H9 (cell line): ENCODE results near the gene OR11H7. TPM values are rescaled to one million over a fixed set of nuclear protein-coding genes. Genes with fewer than 3 reads are reported as not detected.

Source experiments
- DNase-seq: peaks from one replicate; pipeline ENCODE4 v3.0.0-alpha.2; 2017
- H2AFZ ChIP-seq: one replicate; pipeline ENCODE4 v1.6.1; 2013; ENCODE audit warnings: mild to moderate bottlenecking, low read length, control low read depth, moderate library complexity
- H2AK5ac ChIP-seq: 2 replicates; pipeline ENCODE4 v1.6.1; 2013; ENCODE audit warnings: low read length, control low read depth, mixed read lengths; ENCODE audit not compliant: insufficient read length
- H2BK120ac ChIP-seq: one replicate; pipeline ENCODE4 v1.6.1; 2013; ENCODE audit warnings: low read depth, mild to moderate bottlenecking, low read length, control low read depth, inconsistent platforms; ENCODE audit not compliant: poor library complexity, severe bottlenecking
- H2BK12ac ChIP-seq: 2 replicates; pipeline ENCODE4 v1.6.1; 2013; ENCODE audit warnings: low read length, control low read depth, mixed read lengths, low read depth; ENCODE audit not compliant: insufficient read length
- H2BK15ac ChIP-seq: 2 replicates; pipeline ENCODE4 v1.6.1; 2013; ENCODE audit warnings: low read depth, low read length, control low read depth
- H2BK20ac ChIP-seq: one replicate; pipeline ENCODE4 v1.6.1; 2013; ENCODE audit warnings: low read depth, mild to moderate bottlenecking, low read length, control low read depth, inconsistent platforms; ENCODE audit not compliant: poor library complexity, severe bottlenecking
- H2BK5ac ChIP-seq: 2 replicates; pipeline ENCODE4 v1.6.1; 2013; ENCODE audit warnings: low read length, control low read depth, mixed read lengths; ENCODE audit not compliant: insufficient read length
- H3K14ac ChIP-seq: 2 replicates; pipeline ENCODE4 v1.6.1; 2013; ENCODE audit warnings: low read length, control low read depth; ENCODE audit not compliant: insufficient read depth
- H3K18ac ChIP-seq: 2 replicates; pipeline ENCODE4 v1.6.1; 2013; ENCODE audit warnings: low read depth, mild to moderate bottlenecking, mixed read lengths, low read length, control low read depth; ENCODE audit not compliant: insufficient read length
- H3K23ac ChIP-seq: 2 replicates; pipeline ENCODE4 v1.6.1; 2013; ENCODE audit warnings: low read length, control low read depth, mixed read lengths, low read depth; ENCODE audit not compliant: insufficient read length
- H3K23me2 ChIP-seq: 2 replicates; pipeline ENCODE4 v1.6.1; 2013; ENCODE audit warnings: low read depth, mild to moderate bottlenecking, mixed read lengths, low read length, control low read depth; ENCODE audit not compliant: insufficient read length, poor library complexity, severe bottlenecking
- H3K27ac ChIP-seq: 2 replicates; pipeline ENCODE4 v1.5.1; 2013; ENCODE audit warnings: low read length, control low read depth, mixed read lengths, low read depth; ENCODE audit not compliant: insufficient read length
- H3K27me3 ChIP-seq: 2 replicates; pipeline ENCODE4 v1.6.1; 2013; ENCODE audit warnings: low read length, control low read depth, inconsistent platforms; ENCODE audit not compliant: insufficient read depth
- H3K4ac ChIP-seq: 2 replicates; pipeline ENCODE4 v1.6.1; 2013; ENCODE audit warnings: low read depth, mild to moderate bottlenecking, control low read depth, inconsistent platforms, low read length, moderate library complexity
- H3K4me1 ChIP-seq: 2 replicates; pipeline ENCODE4 v1.6.1; 2013; ENCODE audit warnings: low read length, control low read depth, inconsistent platforms; ENCODE audit not compliant: insufficient read depth
- H3K4me2 ChIP-seq: 2 replicates; pipeline ENCODE4 v1.6.1; 2013; ENCODE audit warnings: low read length, control low read depth, mixed read lengths; ENCODE audit not compliant: insufficient read length, insufficient read depth
- H3K56ac ChIP-seq: 2 replicates; pipeline ENCODE4 v1.6.1; 2013; ENCODE audit warnings: low read depth, mild to moderate bottlenecking, mixed read lengths, low read length, control low read depth; ENCODE audit not compliant: insufficient read length
- H3K79me1 ChIP-seq: 2 replicates; pipeline ENCODE4 v1.6.1; 2013; ENCODE audit warnings: low read depth, mild to moderate bottlenecking, moderate library complexity, low read length, control low read depth, inconsistent platforms; ENCODE audit not compliant: insufficient read depth, poor library complexity, severe bottlenecking
- H3K79me2 ChIP-seq: 2 replicates; pipeline ENCODE4 v1.6.1; 2013; ENCODE audit warnings: low read length, control low read depth, inconsistent platforms; ENCODE audit not compliant: insufficient read depth
- H3K9ac ChIP-seq: 2 replicates; pipeline ENCODE4 v1.6.1; 2013; ENCODE audit warnings: low read length, control low read depth, mixed read lengths; ENCODE audit not compliant: insufficient read length; ENCODE audit errors: extremely low read depth
- H3K9me3 ChIP-seq: one replicate; pipeline ENCODE4 v1.6.1; 2013; ENCODE audit warnings: low read depth, low read length, inconsistent platforms; ENCODE audit not compliant: control insufficient read depth
- H3T11ph ChIP-seq: one replicate; pipeline ENCODE4 v1.6.1; 2013; ENCODE audit warnings: mild to moderate bottlenecking, low read length, control low read depth, inconsistent platforms
- H4K20me1 ChIP-seq: one replicate; pipeline ENCODE4 v1.6.1; 2013; ENCODE audit not compliant: control insufficient read depth, insufficient read length, insufficient read depth
- H4K5ac ChIP-seq: 2 replicates; pipeline ENCODE4 v1.6.1; 2013; ENCODE audit warnings: low read depth, mild to moderate bottlenecking, mixed read lengths, low read length, control low read depth; ENCODE audit not compliant: insufficient read length
- H4K8ac ChIP-seq: replicated peaks from 2 replicates; pipeline ENCODE4 v1.6.1; 2013; ENCODE audit warnings: low read length, control low read depth, mixed read lengths, low read depth; ENCODE audit not compliant: insufficient read length
- H4K91ac ChIP-seq: 2 replicates; pipeline ENCODE4 v1.6.1; 2013; ENCODE audit warnings: low read depth, mild to moderate bottlenecking, moderate library complexity, mixed read lengths, low read length, control low read depth; ENCODE audit not compliant: insufficient read length
- H3K27ac Mint-ChIP-seq, 3 experiments: 2 replicates in 2 of 3; 3 replicates in 1 of 3; pipeline ENCODE4 v1.8.0; 2020 to 2021; ENCODE audit warnings: mixed read lengths in 3 of 3, mild to moderate bottlenecking in 1 of 3, moderate library complexity in 1 of 3
- H3K27me3 Mint-ChIP-seq: 2 replicates; pipeline ENCODE4 v1.8.0; 2021; ENCODE audit warnings: low read depth, mild to moderate bottlenecking, moderate library complexity, mixed read lengths
- H3K36me3 Mint-ChIP-seq, 3 experiments: 2 replicates in 2 of 3; 3 replicates in 1 of 3; pipeline ENCODE4 v1.8.0; 2020 to 2021; ENCODE audit warnings: low read depth in 3 of 3, mixed read lengths in 3 of 3; ENCODE audit not compliant: insufficient read depth in 1 of 3
- H3K4me1 Mint-ChIP-seq, 2 experiments: 2 replicates each; pipeline ENCODE4 v1.8.0; 2020; ENCODE audit warnings: mixed read lengths in 2 of 2
- H3K4me3 Mint-ChIP-seq, 2 experiments: 2 replicates in 1 of 2; 3 replicates in 1 of 2; pipeline ENCODE4 v1.8.0; 2020 to 2021; ENCODE audit warnings: mild to moderate bottlenecking in 2 of 2, mixed read lengths in 2 of 2, moderate library complexity in 1 of 2
- H3K9me3 Mint-ChIP-seq, 2 experiments: 2 replicates in 1 of 2; 3 replicates in 1 of 2; pipeline ENCODE4 v1.8.0; 2020; ENCODE audit warnings: mild to moderate bottlenecking in 2 of 2, mixed read lengths in 2 of 2, moderate library complexity in 1 of 2
- WGBS: extraction: QIAGEN DNeasy Blood & Tissue Kit; methylation state at CpG from one replicate; pipeline ENCODE4 v1.1.7; 2013; ENCODE audit warnings: missing lambda C conversion rate, low lambda C conversion rate, mixed read lengths; ENCODE audit not compliant: insufficient read length; ENCODE audit errors: extremely low coverage; 5-methylcytosine and 5-hydroxymethylcytosine counted together
- total RNA-seq: library from RNA; stranded (reverse); gene quantifications from 2 replicates; pipeline ENCODE4 v1.2.1, GENCODE V29; 2021
- TF ChIP-seq, protein P1 (sequence below): fragments of 200-600 bp; sonication (generic); conservative IDR thresholded peaks from 3 replicates; pipeline ENCODE4 v1.8.0; 2021; ENCODE audit warnings: antibody characterized with exemption, mild to moderate bottlenecking

Gene OR11H7
- total RNA-seq, 1 experiment from 2014 or later: not detected

- H3K18ac ChIP-seq: no peak overlapping the region
- no peak overlapping the region for H4K91ac ChIP-seq
- no peak overlapping the region for H3K23ac ChIP-seq
- TF ChIP-seq, protein P1, sequence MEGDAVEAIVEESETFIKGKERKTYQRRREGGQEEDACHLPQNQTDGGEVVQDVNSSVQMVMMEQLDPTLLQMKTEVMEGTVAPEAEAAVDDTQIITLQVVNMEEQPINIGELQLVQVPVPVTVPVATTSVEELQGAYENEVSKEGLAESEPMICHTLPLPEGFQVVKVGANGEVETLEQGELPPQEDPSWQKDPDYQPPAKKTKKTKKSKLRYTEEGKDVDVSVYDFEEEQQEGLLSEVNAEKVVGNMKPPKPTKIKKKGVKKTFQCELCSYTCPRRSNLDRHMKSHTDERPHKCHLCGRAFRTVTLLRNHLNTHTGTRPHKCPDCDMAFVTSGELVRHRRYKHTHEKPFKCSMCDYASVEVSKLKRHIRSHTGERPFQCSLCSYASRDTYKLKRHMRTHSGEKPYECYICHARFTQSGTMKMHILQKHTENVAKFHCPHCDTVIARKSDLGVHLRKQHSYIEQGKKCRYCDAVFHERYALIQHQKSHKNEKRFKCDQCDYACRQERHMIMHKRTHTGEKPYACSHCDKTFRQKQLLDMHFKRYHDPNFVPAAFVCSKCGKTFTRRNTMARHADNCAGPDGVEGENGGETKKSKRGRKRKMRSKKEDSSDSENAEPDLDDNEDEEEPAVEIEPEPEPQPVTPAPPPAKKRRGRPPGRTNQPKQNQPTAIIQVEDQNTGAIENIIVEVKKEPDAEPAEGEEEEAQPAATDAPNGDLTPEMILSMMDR: no peak
- H2BK120ac ChIP-seq: no peak overlapping the region
- H3K9ac ChIP-seq: no peak overlapping the region
- H3K4ac ChIP-seq: no peak overlapping the region
- no peak overlapping the region for H4K8ac ChIP-seq
- no peak overlapping the region for H2BK5ac ChIP-seq
- no peak overlapping the region for H3T11ph ChIP-seq
- peaks cover 24% of the 10 kb centered on the region for H3K9me3 ChIP-seq
- H2AK5ac ChIP-seq: no peak overlapping the region
- no peak overlapping the region for H3K56ac ChIP-seq
- no peak overlapping the region for H3K27ac ChIP-seq
- H3K4me3 Mint-ChIP-seq: no peak overlapping the region
- H3K4me1 ChIP-seq: no peaks in the 10 kb centered on the region
- H3K4me2 ChIP-seq: no peak overlapping the region
- no peaks in the 10 kb centered on the region for H4K20me1 ChIP-seq
- H3K27me3 ChIP-seq: no peaks in the 10 kb centered on the region
- no peak overlapping the region for H2BK12ac ChIP-seq
- no peak overlapping the region for H2BK20ac ChIP-seq
- no peak overlapping the region for H2BK15ac ChIP-seq
- H3K23me2 ChIP-seq: no peaks in the 10 kb centered on the region
- no peak overlapping the region for H3K27ac Mint-ChIP-seq
- WGBS: no CpG with 5 or more reads among the region's 2 CpGs
- H2AFZ ChIP-seq: no peak overlapping the region
- H4K5ac ChIP-seq: no peak overlapping the region
- no peaks in the 10 kb centered on the region for H3K79me1 ChIP-seq
- no peak overlapping the region for H3K14ac ChIP-seq
- H3K36me3 Mint-ChIP-seq: peaks cover 54 to 83% (median 80%) of the 10 kb centered on the region in 3 experiments
- DNase-seq: no peak
- H3K4me1 Mint-ChIP-seq: no peaks in the 10 kb centered on the region
- H3K27me3 Mint-ChIP-seq: no peaks in the 10 kb centered on the region; the same call in 1 of the 2 replicates
- no peaks in the 10 kb centered on the region; the same call in 1 of the 2 replicates for H3K79me2 ChIP-seq
- peaks cover 83 to 87% of the 10 kb centered on the region in 2 experiments for H3K9me3 Mint-ChIP-seq
Measured at GRCh38 chr14:20277409-20277808, 48.6 kb downstream of the OR11H7 start.
